ENCODE measurements around the gene NSD1.
A peak's percentile ranks its signal among the peaks of the same experiment; 100 is the strongest.

Gene NSD1

DNA sequence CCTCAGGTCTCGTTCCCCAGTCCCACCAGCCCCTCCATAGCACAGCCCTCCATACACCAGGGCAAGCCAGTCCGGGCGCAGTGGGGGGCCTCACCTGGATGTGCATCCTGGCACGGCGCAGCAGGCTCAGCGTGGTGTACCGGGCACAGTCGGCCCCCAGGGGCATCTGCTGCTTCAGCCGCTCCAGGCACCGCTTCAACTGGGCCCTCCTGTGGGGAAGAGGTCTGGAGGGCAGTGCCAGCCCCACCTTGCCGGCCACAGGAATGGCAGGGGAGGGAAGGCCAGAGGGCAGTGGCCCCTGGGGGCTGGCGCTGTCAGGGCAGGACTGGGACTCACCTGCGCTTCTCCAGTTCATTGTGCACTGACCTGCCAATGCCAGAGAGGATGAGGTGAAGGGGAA, 176.8 kb downstream of the NSD1 start:
- DNase-seq = no peak

DNA sequence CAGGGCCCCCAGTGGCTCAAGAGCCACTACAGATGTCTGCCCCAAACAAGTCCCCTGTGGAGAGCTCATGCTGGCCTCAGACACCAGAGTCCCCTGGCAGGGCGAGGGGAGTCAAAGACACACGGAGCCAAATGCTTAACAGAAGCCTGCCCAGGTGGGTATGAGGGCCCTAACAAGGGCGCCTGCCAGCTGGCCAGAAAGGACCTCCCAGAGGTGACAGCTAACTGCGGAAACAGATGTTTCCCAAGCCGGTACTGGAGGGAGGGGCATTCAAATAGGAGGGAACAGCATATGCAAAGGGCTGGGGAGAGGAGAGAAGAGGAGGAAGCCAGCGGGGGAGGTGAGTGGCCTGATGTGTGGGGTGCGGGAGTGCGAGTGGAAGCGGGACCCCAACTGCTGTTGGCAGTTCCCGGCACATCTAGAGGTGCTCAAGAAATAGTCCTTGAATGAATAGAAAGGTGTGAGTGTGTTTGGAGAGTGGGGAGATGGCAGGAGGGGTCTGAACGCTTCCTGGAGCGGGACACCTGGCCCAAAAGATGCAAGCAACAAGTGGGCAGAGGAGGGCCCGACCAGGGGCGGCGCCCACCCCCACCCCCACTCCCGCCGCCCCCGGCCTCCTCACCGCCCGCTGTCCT, 177.3 kb downstream of the NSD1 start:
- DNase-seq = peak; percentile 21

- DNase-seq = no peak
Measured at GRCh38 chr5:177311392-177311722, 177.8 kb downstream of the NSD1 start.

GRCh38 chr5:177311723-177312648, 178.4 kb downstream of the NSD1 start, which contains the start of gene MXD3:
Gene MXD3, minus strand, starts transcription at chr5:177311898. Its CDS starts 68 bp downstream, at chr5:177311830.
- peak; percentile 92 for DNase-seq

DNA sequence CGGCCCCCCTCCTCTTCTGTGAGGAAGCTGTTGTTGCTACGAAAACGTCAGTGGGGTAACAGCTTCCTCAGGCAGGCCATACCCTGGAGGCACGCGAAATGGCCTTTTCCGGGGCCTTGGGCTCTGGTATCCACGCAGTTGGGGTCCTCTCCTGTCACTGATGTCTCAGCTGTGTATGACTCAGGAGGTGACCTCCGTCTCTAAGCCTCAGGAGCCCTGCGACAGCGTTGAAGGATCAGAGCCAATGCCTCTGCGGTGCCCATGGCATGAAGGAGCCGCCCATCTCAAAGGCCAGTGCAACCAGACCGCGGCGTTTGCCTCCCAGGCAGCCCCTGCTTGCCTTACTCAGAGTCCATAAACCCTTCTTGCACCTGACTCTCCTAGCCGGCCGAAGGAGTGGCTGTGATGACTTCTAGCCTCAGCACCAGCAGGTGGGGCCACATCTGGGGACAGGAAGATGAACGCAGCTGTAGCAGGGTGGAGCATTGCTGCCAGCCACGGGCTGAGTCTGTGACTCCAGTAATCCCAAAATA, 179.1 kb downstream of the NSD1 start:
- DNase-seq = no peak

DNA sequence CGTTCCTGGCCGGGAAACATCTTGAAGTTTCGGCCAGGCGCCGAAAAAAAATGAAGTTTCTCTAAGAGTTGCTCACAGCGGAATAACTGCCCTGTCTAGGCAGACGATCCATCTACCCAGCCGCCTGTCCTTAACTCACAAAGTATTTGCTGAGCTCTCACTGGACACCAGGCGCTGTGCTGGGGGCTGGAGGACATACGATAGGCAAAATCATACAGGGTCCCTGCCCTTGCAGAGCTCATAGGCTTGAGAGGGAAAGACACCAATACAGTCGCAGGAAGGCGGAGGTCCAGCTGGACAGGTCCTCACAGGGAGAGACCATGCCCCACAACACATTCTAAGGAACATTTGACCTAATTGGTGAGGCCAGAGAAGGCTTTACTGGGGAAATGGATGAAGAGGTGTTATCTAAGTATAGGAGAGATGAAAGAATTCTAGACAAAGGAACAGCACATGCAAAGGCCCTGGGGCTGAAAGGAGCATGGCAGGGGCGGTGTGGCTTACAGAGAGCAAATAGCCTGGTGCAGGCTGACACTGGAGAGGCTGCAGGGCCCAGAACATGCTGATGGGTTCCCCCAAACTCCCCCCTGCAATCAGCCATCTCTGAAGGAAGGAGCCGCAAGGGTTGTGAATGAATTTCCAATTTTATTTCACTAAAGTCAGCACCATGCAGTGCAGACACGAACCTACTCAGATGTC, 180.1 kb downstream of the NSD1 start:
- no peak for DNase-seq

- no peak for DNase-seq
Measured at GRCh38 chr5:177314376-177315342, 181.1 kb downstream of the NSD1 start.

GRCh38 chr5:177315411-177315810, 181.8 kb downstream of the NSD1 start:
- DNase-seq = no peak

- no peak for DNase-seq
Measured at GRCh38 chr5:177316005-177316404, 182.4 kb downstream of the NSD1 start.

DNA sequence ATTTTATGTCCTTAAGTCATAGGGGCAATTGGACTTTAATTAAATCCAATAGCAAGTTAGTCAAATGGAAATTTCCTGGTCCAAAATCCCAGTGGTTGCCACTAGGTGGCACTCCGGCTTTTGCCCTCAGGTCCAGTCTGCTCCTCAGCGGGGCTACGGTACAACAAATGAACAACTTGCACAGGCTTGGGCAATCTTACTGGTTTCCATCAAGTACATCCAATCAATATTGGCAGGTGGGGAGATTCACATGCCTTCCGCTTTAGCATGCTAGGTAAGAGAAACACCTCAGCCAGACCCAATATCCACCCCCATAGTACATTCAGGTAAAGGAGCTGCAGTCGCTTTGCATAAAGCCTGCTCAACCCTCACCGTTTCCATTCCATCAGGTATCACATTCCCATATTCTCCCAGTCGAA, 184.4 kb downstream of the NSD1 start:
- peak; percentile 32 for DNase-seq

GRCh38 chr5:177319913-177320588, 186.5 kb downstream of the NSD1 start:
- DNase-seq = no peak

DNA sequence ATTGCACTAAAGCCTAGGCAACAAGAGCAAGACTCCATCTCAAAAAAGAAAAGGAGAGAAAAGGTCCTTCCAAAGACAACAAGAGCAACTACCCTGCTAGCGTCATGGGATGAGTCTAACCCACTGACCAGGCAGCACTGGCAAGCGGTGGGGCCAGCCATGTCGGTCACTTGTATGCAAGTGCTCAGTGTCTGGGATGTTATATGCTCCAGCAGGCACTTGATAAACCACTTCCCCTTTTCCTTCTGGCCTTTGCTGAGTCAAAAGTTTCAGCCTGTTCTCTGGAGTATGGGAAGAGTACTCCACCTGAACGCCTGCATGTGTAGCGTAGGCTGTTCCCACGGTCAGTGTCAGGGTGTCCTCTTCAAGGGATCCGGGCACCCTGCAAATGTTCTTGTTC, 187.3 kb downstream of the NSD1 start:
- no peak for DNase-seq

- DNase-seq = no peak
Measured at GRCh38 chr5:177325868-177326381, 192.4 kb downstream of the NSD1 start.

DNA sequence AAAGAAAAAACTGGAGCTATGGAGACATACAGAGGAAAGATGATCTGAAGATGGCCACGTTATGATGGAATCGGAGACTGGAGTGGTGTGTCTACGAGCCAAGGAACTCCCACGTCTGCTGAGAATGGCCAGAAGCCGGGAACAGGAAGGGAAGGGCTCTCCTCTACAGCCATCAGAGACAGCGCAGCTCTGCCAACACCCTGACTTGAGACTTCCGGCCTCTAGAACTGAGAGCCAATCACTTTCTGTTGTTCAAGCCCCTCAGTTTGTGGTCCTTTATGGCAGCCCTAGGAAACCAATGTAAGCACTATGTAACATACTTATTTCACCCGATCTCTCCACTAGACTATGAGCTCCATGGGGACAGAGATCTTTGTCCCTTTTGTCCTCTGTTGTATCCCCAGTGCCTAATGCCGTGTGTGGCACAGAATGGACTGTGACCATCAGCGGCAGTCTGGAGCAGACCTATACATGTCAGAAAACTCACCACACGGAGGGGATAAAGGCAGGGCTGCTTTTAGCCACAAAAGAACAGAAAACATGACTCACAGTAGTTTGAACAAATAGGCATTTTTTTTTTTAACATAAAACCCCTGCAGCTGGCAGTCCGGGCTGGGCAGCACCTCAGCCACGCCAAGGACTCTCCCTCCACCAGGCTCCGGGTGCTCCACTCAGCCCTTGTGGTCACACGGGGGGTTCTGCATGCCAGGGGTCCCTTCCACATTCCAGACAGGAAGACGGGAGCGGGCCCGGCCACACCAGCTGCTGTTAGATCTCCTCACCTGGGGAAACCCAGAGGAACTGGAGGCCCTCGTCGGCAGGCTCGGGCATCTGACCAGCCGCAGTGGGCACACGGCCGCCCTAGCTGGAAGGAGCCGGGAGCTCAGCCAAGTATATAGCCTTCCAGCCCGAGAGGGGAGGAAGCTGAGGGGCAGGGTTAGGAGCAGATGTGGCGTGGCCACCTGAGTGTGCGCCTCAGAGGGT, 194.3 kb downstream of the NSD1 start:
- DNase-seq = no peak

GRCh38 chr5:177328545-177329231, 195.1 kb downstream of the NSD1 start:
- DNase-seq = no peak

DNA sequence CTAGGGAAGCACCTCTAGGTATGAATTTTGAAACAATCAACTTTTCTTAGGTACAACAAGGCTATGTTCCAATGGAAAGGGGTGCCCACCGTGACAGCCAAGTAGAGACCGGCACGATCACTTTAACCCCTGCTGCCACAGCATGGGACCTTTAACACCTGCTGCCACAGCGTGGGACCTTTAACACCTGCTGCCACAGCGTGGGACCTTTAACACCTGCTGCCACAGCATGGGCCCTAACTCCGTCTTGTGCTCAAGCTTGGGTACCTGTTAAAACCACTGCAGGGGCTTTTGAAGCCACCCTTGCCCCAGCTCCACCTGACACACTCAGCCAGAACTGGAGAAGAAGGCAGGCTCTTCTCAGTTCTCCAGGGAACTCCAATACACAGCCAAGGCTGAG, 196.3 kb downstream of the NSD1 start:
- DNase-seq = no peak

DNA sequence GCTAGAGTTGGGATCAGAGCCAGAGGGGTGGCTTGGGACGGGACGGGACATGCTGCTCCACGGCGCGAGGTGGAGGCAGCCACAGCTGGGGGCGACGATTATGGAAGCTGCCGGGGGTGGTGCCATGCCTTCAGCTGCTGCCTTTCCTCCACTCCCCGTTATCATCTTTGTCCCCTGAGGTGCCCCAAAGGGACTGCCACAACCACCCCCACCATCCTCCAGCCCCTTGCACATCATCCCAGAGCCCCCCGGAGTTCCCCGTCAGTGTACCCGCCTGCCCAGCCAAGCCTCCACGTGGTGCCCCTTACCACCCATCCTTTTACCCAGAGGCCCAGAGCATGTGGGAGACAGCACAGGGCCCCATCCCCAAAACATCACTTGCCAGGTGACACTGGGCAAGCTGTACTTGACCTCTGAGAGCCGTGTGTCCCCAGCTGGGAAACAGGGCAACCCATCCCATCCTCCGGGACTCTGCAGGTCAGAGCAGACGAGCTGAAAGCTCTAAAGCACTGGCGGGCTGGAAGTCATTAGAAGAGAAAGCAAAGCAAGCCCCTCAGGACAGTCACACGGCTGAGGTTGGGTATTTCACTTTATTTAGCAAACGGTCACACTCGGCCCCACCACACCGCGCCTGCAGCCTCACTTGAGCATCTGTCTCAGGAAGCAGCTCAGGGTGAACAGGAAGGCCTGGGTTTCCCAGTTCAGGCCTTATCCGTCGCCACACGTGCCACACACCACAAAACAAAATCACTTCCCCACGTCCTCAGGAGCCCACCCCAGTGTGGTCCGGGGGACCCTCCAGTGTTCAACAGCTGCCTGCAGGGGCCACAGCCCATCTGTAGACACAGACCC, 197.6 kb downstream of the NSD1 start:
- no peak for DNase-seq
